HK-2 (cell line): ENCODE results near the gene SYS1.

Experiments used
- DNase-seq: peaks from one replicate; pipeline ENCODE4 v3.0.0-alpha.2; 2018; ENCODE audit not compliant: unreplicated experiment

SYS1 gene

GRCh38 chr20:45415822-45416637 lies 53.1 kb downstream of the SYS1 start, which contains the start of gene PIGT:
Gene PIGT (plus strand): TSS chr20:45416141. CDS start chr20:45416157, 16 bp downstream.
- peak; percentile 87 for DNase-seq

GRCh38 chr20:45416917-45417316 lies 54.0 kb downstream of the SYS1 start:
- no peak for DNase-seq
